Activated gamma-delta T cell (primary cell): ENCODE results near the gene ZBTB20.

Experiments used
- DNase-seq: peaks from one replicate; lab custom pipeline; 2025; lab: John Stamatoyannopoulos, UW

Gene ZBTB20

GRCh38 chr3:114770874-114771273, 376.2 kb downstream of the ZBTB20 start:
- no peak for DNase-seq

GRCh38 chr3:114764056-114764492, 383.0 kb downstream of the ZBTB20 start:
- no peak for DNase-seq

GRCh38 chr3:114762144-114762543, 384.9 kb downstream of the ZBTB20 start:
- no peak for DNase-seq

- DNase-seq = no peak
These were observed 386.4 kb downstream of the ZBTB20 start for GRCh38 chr3:114760679-114761078.

GRCh38 chr3:114758831-114759699, 388.0 kb downstream of the ZBTB20 start:
- DNase-seq = no peak

GRCh38 chr3:114756506-114757279, 390.4 kb downstream of the ZBTB20 start:
- no peak for DNase-seq

GRCh38 chr3:114746502-114746901, 400.6 kb downstream of the ZBTB20 start:
- no peak for DNase-seq

GRCh38 chr3:114745322-114746240, 401.5 kb downstream of the ZBTB20 start:
- no peak for DNase-seq

- no peak for DNase-seq
These were observed 403.2 kb downstream of the ZBTB20 start for GRCh38 chr3:114743746-114744485.

- no peak for DNase-seq
These were observed 406.0 kb downstream of the ZBTB20 start for GRCh38 chr3:114741066-114741465.

GRCh38 chr3:114739627-114740026, 407.5 kb downstream of the ZBTB20 start:
- no peak for DNase-seq

- no peak for DNase-seq
These were observed 414.7 kb downstream of the ZBTB20 start for GRCh38 chr3:114732353-114732752.

- DNase-seq = no peak
These were observed 416.7 kb downstream of the ZBTB20 start for GRCh38 chr3:114730397-114730796.

- no peak for DNase-seq
These were observed 419.7 kb downstream of the ZBTB20 start for GRCh38 chr3:114727373-114727772.

- DNase-seq = no peak
These were observed 421.1 kb downstream of the ZBTB20 start for GRCh38 chr3:114725966-114726365.

- no peak for DNase-seq
These were observed 424.6 kb downstream of the ZBTB20 start for GRCh38 chr3:114722530-114722929.

GRCh38 chr3:114721864-114722263, 425.2 kb downstream of the ZBTB20 start:
- DNase-seq = no peak

GRCh38 chr3:114721209-114721608, 425.9 kb downstream of the ZBTB20 start:
- DNase-seq = no peak

- DNase-seq = no peak
These were observed 428.2 kb downstream of the ZBTB20 start for GRCh38 chr3:114718898-114719210.

- no peak for DNase-seq
These were observed 428.8 kb downstream of the ZBTB20 start for GRCh38 chr3:114718071-114718897.
